GM12891 (cell line): ENCODE results near the gene ASTN2.

Experiments used
- PAX5 ChIP-seq: IDR thresholded peaks from 2 replicates; pipeline ENCODE4 v1.6.1; 2011; ENCODE audit warnings: low read length, moderate library complexity, mild to moderate bottlenecking; ENCODE audit not compliant: insufficient read depth, severe bottlenecking
- POLR2A ChIP-seq: IDR thresholded peaks from 2 replicates; pipeline ENCODE4 v1.6.1; 2011; ENCODE audit warnings: low read depth, low read length, control low read depth
- POLR2AphosphoS5 ChIP-seq: IDR thresholded peaks from 2 replicates; pipeline ENCODE4 v1.6.1; 2011; ENCODE audit warnings: low read depth, low read length, control low read depth
- SPI1 ChIP-seq: IDR thresholded peaks from 2 replicates; pipeline ENCODE4 v1.6.1; 2011; ENCODE audit warnings: low read depth, low read length, control low read depth
- TAF1 ChIP-seq: IDR thresholded peaks from 2 replicates; pipeline ENCODE4 v1.6.1; 2011; ENCODE audit warnings: low read depth, low read length, control low read depth

GRCh38 chr9:116405321-116405720 is 1009.5 kb downstream of the ASTN2 start:
- TF ChIP-seq POLR2AphosphoS5 (no peak), POLR2A (no peak), PAX5 (no peak), TAF1 (no peak), SPI1 (0 out of 2 replicates have a peak, but pooled peaks have one; percentile 1)
